ENCODE measurements around the gene KATNIP.

Gene KATNIP

GRCh38 chr16:27598931-27599565 lies 49.1 kb downstream of the KATNIP start:
- TF ChIP-seq CTCF (conservative IDR thresholded peaks at IDR 0.05; ENCODE audit: low read depth, low read length), result no peak
- no peak overlapping the region for H3K4me3 ChIP-seq (ENCODE audit: low read length)
- DNase-seq (ENCODE audit: low read depth), result no peak

GRCh38 chr16:27599606-27600005 lies 49.7 kb downstream of the KATNIP start:
- no peak for TF ChIP-seq CTCF (conservative IDR thresholded peaks at IDR 0.05; ENCODE audit: low read depth, low read length)
- H3K4me3 ChIP-seq (ENCODE audit: low read length), result no peak overlapping the region
- DNase-seq (ENCODE audit: low read depth), result no peak
